CD4-positive, alpha-beta T cell treated with Interleukin-15 for 4 hours (primary cell): ENCODE results near the gene MLLT6.

Source experiments
- DNase-seq: peaks from one replicate; pipeline ENCODE4 v3.0.0-alpha.2; 2020; ENCODE audit warnings: low spot score

The MLLT6 gene

DNA sequence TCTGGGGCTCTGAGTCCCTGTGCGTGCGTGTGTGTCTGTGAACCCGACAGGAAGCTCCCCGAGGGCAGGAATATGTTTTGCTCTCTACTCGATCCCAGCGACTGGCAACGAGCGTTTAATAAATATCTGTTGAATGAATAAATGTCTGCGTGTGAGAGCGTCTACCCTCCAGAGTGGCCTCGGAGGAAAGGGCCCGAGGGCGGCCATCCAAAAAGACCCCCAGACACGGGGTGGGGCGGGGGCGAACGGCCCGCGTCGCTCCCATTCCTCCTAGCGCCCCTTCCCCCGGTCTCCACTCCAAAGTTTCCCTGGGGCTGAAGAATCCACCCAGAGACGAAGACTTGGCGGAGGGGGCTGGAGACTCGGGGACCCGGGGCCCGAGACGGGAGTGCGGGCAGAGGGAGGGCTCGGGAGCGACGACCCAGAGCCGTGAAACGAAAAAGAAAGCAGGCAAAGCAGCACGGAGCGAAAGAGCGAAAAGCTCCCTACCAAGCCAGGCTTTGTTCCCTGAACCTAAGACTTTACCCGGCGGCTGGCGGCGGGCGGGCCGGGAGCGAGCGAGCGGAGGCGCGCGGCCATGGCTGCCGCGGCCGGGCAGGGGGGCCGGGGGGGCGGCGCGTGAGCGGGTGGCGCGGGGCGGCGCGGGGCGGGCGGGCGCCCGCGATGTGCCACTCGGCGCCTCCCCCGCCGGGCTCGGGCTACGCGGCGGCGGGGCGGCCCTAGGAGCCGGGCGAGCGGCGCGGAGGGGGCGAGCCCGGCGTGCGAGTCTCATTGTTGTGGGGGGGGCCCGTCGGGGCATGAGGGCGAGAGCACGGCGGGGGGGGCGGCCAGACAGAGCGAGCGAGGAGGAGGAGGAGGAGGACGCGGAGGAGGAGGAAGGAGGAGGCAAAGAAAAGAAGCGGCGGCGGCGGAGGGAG is at the start of gene MLLT6:
Gene MLLT6 (plus strand): TSS at position 668 of the 917 bp plus-strand sequence. CDS start 360 bp downstream, outside the sequence.
- DNase-seq = peak; percentile 78

DNA sequence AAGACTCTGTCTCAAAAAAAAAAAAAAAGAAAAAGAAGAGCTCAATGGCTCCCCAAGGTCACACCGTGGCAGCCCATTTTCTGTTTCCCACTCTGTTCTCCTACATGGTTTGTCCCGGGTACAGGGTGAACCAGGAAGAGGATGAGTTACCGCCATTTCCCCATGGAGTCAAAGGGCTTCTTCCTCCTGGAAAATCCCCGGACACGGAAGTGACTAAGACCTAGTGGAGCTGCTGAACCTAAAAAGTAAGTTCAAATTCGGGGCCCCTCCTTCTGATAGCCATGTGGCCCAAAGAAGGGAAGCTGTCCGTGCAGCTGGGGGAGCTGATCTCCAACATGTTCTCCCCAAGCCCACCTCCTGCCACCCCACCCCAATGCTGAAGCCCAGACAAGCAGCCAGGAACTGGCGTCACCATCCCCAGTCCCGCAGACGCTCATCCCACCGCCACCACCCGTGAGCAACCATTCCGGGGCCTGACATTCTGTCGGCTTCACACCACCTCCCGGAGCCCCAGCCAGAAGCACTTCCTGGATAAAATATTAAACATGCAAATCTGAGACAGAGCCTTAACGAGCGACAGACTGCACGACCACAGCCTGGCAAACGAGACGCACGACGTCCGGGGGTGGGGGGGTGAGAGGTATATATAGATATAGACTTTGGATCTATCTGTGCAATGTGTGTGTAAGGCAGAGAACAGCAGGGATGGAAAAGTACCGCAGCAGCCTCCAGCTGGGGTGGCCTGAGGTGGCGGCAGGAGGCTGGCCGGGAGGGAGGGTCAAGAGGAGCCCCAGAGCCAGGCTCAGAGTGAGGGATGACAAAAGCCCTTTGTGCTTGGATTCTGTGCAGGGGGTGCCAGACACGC is 47.9 kb upstream of the MLLT6 start:
- DNase-seq = no peak

DNA sequence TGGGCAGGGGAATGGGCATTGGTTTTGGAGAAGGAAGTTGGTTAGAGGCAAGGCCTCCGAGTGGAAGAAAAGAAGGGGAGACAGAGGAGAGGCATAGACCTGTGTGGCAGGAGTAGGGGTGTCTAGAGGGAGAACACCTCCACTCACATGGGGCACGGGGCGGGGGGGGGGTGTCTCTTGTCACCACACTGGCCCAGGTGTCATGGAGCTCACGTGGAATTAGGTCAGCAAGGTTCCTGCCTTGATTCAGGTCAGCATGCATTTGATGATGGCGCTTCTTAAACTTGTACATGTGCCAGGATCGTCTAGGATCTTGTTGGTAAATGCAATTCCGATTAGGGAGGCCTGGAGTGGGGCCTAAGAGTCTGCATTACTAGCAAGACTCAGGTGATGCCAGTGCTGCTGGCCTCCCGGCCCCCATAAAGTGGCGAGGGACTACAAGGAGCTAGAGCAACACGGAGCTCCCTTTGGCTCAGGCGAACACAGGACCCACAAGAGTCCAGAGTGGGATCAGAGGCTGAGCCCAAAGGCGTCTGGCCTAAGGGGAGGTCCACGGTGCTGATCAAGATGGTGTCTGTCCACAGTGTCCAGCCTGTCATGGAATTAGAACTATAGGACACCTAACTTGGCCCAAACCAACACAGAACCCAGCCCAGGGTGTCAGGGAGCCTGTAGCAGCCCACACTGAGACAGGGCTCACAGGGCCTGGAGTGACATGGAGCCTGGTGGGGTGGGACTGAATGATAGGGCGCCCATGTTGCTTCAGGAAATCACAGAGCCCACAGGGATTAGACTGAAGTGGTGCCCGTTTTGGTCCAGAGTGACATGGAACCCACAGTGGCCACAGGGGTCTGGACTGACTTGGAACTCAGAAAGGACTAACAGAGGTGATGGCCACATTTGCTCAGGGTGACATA is 47.0 kb upstream of the MLLT6 start:
- DNase-seq = no peak

DNA sequence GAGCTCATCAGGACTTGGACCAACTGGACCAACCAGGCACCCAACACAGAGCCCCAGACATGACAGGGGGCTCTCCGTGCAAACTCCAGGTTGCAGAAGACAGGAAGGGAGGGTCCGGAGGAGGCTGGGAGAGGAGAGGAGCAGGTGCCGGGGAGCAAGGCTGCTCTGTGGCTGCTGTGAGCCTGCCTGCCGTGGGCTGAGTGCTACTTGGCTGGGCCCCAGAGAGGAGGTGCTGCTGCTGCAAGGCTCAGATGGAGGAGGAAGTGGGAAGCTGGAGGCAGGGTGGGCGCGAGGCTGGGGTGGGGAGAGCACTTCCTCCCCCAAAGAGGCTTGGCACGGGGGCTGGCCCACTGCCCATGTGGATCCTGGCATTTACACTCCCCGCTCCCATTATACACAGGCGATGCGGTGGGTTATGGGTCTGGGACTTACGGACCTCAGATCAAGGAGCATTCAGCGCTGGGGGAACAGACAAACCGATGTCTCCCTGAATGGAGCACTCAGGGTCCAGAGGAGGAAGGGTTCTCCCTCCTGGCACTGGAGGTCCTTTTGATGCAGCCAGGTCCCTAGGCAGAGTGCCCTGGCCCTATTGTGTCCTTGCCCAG is 46.2 kb upstream of the MLLT6 start:
- DNase-seq = no peak

DNA sequence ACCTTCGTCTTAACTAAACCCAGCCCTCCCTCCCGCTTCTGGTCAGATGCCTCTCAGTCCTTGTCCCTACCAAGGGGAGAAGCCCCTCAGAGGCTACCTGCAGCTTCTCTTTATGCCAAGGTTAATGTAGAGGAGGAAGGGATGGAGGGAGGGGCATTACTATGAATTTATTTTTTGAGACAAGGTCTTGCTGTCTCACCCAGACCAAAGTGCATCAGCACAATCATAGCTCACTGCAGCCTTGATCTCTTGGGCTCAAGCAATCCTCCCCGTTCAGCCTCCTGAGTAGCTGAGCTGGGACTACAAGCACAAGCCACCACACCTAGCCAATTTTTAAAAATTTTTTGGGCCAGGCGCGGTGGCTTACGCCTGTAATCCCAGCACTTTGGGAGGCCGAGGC is 45.7 kb upstream of the MLLT6 start:
- DNase-seq = no peak

DNA sequence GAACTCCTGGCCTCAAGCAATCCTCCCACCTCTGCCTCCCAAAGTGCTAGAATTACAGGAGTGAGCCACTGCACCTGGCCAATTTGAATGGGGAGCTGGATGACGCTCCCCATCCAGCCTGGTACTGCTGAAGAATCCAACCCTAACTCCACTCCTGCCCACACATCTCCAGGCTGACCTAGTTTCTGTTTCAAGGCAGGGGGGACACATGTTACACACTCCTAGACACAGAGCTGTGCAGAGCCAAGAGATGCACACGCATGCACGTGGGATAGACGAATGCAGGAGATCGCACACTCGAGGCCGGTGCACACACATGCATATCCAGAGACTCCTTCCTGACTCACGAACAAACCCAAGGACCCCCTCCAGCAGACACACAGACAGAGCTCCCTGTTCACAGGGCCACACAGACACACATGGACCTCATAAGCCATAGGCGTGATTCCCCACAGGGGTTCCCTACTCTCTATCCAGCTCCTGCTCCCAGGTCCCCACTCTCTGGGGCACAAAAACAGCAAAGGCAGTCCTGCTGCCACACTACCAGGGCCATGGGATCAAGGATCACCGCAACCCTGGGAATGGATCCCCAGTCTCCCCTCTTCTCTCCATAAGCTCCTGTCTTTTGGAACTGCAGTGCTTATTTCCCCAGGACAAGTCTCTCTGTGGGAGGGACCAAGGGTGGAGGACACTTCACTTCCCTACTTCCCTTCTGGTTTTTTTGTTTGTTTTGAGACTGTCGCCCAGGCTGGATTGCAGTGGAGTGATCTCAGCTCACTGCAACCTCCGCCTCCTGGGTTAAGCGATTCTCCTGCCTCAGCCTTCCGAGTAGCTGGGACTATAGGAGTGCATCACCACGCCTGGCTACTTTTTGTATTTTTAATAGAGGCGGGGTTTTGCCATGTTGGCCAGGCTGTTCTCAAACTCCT is 44.7 kb upstream of the MLLT6 start:
- no peak for DNase-seq

DNA sequence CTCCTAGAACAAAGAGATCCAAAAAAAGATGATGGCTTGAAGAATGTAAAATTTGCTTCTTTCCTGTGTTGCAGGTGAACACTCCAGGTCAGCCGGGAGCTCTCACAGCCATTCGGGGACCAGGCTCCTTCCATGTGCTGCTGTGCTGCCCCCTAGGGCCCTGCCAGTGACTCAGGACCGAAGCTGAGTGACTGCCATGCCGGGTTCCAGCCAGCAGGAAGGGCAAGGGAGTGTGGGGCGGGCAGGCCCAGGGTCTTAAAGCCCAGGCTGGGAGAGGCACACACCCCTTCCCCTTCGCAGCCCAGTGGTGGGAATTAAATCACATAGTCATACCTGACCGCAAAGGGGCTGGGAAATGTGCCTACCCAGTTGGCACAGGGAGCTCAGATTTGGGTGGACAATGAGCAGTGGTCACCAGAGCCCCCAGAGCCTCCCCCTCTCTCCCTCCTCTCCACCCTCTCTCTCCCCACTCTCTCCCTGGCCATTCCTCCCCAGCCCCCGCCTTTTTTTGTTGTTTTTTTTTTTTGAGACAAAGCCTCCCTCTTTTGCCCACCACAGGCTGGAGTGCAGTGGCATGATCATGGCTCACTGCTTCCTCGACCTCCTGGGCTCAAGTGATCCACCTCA is 41.8 kb upstream of the MLLT6 start:
- peak; percentile 33 for DNase-seq

DNA sequence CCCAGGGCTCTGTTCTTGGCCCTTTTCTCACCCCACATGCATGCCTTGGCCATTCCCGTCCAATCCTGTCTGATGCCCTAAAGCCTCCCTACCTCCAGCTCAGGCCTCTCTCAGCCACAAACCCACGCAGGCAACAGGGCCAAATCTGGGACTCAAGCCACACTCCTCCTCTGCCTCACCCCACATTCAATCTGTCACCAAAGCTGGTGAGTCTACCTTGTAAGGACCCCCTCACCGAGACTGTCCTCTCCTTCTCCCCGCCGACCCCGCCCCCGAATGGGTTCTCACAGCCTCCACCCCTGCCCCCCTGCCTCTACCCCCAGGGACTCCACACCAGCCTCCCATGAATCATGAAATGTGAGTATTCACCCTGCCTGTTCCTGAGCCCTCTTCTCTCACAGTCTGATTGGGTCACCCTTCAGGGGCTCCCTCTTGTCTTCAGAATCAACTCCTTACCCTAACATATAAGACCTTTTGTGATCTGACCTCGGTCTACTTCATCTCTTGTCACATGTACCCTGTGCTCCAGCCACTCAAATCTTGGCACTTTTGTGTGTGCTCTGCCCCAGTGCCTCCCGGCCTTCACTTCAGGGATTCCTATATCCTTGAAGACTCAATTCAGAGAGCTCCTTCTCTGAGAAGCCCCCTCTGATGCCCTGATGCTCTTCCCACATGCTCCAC is 41.0 kb upstream of the MLLT6 start:
- DNase-seq = no peak

DNA sequence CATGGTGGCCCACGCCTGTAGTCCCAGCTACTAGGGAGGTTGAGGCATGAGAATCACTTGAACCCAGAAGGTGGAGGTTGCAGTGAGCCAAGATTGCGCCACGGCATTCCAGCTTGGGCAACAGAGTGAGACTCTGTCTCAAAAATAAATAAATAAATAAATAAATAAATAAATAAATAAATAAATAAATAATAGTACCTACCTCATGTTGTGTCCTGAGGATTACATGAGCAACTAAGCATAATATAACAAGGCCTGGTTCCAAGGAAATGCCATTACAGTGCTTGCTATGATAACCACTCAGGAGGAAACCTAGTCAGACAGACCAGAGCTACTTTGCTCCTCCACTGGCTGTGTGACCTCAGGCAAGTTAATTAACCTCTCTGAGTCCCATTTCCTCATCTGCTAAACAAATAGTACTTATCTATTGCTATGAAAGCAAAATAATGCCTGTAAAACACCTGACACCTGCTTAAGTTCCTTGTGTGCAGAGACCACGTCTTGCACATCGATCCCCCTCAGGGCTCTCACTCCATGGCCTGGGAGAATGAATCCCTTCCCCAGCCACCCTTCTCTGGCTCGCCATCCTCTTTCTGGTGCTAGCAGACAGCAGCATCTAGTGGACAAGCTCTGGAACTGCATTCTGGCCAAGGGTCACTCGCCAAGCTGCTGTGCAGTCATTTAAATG is 37.8 kb upstream of the MLLT6 start:
- peak; percentile 70 for DNase-seq

DNA sequence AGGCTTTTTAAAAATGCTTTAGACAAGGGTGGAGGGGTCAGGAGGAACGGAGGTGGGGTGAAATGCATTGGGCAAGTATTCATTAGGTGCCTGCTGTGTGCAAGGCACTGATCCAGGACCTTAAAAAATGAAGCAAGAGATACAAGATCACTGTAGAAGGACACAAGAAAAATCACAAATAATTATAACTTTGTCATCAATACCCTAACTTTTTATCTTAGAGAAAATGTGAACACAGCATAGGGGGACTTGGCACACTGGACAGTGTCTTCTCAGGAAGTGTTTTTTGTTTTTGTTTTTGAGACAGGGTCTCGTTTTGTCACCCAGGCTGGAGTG is 37.3 kb upstream of the MLLT6 start:
- no peak for DNase-seq

DNA sequence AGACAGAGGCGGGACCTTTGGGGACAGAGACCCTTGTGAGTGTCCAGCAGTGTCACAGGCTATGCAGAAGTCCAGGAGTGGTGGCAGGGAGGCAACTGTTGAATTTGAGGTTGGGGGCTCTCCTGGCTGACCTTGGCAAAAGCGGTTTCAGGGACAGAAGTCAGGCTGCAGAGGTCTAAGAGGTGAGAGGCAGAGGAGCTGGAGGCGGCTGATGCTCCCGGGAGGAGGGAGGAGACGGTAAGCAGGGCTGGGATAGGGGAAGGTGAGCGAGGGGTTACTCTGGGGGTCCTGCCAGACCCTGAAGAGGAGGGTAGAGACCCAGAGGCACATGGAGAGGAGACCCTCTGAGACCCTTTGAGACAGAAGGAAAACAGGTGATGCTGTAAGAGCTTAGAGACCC is 35.6 kb upstream of the MLLT6 start:
- no peak for DNase-seq

DNA sequence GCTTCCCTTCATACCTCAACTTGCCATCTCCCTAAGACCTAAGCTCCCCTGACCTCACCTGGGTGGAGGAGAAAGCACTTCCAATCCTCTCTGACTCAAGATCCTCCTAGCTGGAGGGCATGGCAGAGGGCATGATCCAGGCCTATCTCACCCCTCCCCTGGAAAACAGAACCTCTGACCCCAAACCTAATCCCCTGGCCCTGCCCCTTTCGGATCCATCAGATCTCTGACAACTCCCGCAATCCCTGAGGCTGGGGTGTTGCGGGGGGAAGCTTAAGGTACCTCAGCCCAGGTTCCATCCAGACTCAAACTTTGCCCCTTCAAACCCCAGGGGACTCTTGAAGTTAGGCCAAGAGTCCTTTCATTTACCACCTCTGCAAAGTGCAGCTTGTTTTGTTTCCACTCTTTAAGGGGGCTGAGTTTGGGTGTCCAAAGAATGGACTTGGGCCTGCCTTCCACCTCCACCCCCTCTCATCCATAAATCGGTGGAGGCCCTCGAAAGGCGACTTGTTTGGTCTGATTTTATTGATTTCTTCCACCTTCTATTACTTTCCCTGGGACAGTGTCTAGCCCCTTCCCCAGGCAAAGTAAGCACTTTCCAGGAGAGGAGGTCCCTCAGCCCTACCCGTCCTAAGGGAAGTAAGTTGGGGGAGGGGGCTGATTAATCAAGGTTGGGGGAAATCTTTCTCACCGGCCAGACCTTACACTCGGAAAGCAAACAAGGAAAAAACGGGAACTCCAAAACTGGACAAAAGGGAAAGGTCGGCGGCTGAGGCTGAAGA is 32.9 kb upstream of the MLLT6 start:
- DNase-seq = no peak

DNA sequence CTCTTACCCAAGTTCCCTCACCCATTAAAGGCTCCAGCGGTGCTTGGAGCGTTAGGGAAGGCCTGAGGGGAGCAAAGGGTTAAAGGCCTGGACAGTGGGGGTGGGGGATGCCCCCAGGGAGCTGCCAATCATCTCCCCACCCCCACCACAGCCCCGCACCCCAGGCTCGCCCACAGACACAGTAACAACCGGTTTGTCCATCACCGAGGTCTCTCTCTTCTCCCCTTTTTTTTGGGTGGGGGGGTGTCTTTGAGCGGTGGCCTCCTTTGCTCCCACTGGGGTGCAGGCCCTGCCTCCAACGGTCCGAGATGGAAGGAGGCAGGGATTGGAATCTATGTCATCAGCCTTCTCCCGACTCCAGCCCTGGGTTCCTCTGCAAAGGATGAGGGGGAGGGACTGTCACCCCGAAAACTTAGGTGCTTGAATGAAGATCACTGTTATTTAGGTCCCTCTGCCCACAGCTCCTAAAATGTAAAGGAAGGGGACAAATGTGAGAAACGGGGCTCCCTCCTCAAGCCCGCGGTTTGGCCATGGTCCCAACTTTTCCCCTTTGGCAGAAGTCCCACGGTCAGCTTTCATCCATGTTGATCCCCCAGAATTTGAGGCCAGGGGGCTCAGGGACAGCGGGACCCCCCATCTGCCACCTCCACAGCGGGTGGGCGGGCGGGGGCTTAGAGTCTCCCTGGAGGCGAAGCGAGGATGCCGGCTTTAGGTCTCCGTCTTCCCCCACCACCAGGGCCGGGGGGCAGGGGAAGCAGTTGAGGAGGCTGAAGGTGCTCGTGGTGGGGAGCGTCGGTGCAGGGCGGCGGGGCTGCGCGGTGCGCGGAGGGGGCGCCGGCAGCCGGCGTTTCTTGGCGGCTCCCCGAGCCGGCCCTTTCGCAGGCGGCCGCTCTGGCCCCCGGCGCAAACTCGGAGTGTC is 32.0 kb upstream of the MLLT6 start:
- DNase-seq = no peak

DNA sequence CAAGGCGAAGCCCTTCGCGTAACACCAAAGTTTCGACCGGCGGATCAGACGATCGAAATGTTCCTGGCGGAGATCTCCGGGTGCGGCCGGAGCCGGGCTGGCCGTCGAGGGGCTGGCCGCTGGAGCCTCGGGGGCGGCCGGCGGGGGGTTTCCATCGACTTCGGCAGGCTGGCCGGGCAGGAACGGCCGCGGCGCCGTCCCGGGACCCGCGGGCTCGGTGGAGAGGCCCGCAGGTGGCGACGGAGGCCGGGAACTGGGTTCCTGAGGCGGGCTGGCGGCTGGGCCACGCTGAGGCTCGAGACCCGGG is 31.4 kb upstream of the MLLT6 start:
- no peak for DNase-seq

DNA sequence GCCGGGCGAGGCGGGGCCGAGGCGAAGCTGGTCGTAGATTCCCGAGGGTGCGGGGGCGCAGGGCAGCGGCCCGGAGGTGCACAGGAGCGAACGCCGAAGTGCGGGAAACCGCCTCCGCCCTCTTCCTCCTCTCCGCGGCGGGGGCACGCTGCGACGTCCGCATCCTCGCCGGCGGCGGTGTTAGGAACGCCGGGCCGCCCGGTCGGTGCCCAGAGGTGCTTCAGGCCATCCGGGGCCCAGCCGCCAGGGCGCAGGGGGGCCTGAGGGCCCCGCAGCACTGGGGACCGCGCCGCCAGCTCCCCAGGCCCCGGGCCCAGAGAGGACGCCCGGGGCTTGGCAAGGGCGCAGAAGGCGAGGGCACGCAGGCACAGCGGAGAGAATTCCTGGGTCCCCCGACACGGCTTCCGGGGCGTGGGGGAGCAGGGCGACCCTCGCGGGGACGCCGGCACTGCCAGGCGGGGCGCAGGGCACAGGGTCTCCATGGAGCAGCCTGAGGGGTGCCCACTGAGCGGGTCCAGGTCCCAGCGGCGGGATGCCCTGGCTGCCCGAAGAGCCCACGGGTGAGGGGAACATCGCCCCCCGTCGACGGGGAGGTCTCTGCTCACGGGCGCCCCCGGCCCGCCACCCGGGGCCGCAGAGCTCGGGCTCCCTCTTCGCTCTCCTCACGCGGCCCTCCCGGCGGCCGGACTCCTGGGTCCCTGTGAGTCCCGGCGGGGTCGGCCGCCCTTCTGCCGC is 30.9 kb upstream of the MLLT6 start:
- DNase-seq = no peak
